ENCODE data around the gene SMIM36.
"Not testable (repeated sequence)": the region's sequence is repeated elsewhere in the genome, so short reads cannot be mapped to it uniquely, and the experiment has no call there.

Gene SMIM36

GRCh38 chr17:55500103-55500502 lies 11.1 kb downstream of the SMIM36 start:
- no peak for DNase-seq

DNA sequence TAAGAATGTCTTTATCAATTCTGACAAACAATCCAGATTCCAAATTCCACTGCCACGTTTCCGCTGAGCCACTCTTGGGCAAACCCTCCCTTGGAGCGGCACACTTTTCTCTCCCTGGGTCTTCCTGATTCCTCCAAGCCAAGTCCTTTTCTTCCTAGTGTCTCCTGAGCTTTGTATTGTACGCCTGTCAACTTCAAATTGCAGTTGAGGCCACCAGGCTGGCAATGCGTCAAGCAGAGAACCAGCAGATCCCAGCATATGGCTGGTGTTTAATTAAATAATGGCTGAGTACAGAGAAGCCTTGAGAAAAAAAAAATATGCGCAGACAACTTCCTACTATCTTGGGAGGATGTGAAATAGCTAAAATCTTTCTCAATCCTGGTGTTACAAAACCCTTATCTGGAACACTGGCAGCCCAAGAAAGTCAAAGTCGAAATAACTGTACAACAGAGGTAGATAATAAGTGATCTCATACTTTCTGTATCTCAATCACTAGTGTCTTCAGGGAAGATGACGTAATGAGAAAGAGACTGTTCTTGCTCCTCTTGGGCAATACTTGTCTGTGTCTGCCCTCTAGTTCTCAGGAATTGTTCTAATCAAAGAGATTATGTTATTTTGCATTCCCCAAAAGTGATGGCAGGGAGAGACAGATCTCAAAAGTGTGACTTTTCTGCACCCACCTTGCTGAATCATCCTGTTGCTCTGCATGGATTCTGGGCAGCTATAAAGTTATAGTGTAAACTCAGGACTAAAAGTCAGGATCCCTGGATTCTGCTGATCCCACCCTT lies 15.0 kb downstream of the SMIM36 start:
- peak; percentile 22 for DNase-seq

DNA sequence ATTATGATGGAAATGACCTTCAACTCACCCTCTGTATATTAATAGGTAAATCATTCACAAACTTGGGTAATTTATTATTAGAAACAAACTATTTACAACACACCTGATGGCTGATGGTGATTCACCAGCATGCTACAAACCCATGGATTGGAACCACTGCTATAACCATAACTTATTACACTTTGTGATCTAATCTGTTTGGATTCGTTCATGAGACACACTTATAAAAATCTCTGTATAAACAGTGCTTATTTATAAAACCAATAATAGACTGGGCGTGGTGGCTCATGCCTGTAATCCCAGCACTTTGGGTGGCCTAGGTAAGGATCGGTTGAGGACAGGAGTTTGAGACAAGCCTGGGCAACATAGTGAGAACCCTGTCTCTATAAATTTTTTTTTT lies 16.0 kb downstream of the SMIM36 start:
- no peak for DNase-seq

DNA sequence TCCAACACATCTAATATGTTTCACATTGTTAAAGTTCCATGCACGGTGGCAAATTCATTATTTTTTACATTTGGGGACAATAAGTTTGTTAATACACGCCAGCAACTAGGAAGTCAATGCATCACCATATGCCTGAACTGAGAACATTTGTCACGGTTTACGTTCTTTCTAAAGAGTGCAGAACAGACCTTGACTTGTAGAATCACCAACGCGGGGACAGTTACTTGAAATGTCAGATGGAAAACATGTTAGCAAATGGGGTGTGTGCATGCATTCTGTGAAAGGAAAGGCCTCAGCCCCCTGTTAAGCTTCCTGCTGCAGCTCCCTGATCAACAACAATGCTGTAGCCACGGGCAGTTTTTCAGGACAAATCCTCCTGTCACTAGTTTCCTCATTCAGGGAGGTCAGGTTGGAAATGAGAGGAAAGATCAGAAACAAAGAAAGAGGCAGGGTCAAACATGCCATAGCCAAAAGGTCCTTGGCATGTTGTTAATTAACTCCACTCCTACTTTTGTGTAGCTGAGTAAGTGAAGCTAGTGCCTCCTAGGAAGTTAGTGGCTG lies 18.4 kb downstream of the SMIM36 start:
- no peak for DNase-seq

GRCh38 chr17:55490376-55490775 lies 20.9 kb downstream of the SMIM36 start:
- DNase-seq: no peak

DNA sequence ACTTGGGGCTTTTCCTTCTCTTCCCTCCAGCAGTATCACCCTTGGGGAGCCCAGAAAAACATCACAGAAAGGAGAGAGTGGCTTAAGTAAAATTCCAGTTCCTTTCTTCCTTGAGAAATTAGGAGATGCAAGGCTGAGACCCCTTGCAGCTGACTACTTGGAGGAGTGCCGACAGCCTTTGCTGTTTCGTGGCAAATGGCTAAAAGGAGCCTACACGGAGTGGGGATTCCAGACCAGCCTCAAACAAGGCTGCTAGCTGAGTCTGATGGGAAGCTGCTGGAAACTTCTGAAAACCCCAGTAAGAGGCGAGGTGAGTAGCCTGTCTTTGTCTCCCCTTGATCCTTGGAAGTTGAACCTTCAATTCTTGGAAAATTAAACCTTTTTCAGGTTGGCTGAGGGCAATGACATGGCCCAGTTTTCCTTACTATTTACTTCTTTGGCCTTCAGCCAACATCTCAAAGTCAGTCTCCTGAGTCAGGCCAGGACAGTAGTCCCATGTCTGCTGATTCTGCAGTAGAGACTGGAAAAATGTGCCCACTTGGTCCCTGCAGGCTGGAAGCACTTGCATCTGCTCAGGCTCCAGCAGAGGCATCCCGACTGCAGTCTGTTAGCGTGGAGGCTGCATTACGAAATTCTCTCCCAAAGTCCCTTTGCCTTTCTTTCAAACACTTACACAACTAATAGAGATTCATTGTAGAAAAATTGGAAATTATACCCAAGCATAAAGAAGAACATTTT lies 23.4 kb downstream of the SMIM36 start:
- DNase-seq: no peak

DNA sequence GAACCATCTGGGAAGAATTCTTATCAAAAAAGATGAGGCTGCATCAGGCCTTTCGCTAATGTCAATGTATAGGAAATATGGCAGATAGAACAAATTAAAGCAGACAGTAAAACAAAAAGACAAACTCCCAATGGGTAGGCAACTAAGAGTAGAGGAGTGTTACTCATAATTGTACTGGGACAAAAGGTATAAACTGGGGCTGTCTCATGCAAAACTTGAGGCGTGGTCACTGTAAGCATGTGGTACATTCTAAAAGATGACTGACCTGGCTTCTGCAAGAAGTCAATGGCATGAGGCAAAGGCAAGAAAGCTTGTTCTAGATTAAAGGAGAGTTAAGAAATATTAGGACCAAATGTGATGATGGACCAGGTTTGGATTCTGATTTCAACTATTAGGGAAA lies 26.7 kb downstream of the SMIM36 start:
- no peak for DNase-seq

GRCh38 chr17:55482591-55483389 lies 28.5 kb downstream of the SMIM36 start:
- peak; percentile 75 for DNase-seq

- DNase-seq: no peak
These were observed 30.5 kb downstream of the SMIM36 start for GRCh38 chr17:55480631-55481315.

GRCh38 chr17:55479903-55480302 lies 31.3 kb downstream of the SMIM36 start:
- no peak for DNase-seq

DNA sequence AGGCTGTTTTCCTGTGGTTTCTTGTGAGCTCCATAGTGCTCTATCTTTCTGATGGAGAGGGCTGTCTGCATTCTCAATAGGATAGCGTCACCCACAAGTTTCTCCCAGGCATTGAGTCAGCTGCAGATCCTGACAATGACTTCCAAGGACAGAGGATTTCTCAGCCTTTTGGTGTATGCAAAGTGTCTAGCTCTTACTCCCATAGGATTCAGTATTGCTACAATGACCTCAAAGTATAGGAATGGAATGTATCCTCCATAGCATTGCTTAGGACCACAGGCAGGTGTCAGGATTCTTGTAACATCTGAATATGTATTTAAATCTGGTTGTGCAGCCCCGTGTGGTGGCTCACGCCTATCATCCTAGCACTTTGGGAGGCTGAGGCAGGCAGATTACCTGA lies 32.3 kb downstream of the SMIM36 start:
- DNase-seq: no peak

DNA sequence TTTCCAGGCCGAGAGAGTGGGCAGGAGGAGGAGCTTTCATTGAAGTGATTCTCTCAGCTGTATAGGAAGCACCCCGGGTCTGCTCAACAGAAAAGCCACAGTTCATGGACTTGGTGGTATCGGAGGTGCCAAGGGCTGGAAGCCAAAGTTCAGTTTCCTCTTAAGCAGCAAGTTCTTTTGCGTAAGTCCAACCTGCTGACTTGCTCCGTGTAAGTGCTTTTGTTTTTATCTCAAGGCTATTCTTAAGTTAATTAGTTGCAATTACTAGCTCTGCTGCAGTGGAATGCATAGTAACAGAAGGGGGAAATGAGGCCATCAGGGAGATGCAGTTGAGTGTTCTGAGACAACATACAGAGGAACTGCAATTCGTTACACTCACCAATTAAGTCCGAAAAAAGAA lies 44.6 kb downstream of the SMIM36 start:
- no peak for DNase-seq

- DNase-seq: not testable (repeated sequence)
These were observed 45.5 kb downstream of the SMIM36 start for GRCh38 chr17:55465771-55466170.

GRCh38 chr17:55463600-55463999 lies 47.7 kb downstream of the SMIM36 start:
- no peak for DNase-seq

- DNase-seq: no peak
These were observed 48.5 kb downstream of the SMIM36 start for GRCh38 chr17:55462711-55463110.

DNA sequence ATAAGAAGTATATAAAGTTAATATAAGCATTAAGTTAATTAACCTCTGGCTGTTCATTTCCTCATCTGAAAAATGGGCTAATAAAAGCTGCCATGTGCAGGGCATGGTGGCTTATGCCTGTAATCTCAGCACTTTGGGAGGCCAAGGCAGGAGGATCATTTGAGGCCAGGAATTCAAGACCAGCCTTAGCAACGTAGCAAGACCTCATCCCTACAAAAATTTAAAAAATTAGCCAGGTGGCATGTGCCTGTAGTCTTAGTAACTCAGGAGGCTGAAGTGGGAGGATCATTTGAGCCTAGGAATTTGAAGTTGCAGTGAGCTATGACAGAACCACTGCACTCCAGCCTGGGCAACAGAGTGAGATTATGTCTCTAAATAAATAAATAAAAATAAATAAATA lies 49.0 kb downstream of the SMIM36 start:
- DNase-seq: no peak

DNA sequence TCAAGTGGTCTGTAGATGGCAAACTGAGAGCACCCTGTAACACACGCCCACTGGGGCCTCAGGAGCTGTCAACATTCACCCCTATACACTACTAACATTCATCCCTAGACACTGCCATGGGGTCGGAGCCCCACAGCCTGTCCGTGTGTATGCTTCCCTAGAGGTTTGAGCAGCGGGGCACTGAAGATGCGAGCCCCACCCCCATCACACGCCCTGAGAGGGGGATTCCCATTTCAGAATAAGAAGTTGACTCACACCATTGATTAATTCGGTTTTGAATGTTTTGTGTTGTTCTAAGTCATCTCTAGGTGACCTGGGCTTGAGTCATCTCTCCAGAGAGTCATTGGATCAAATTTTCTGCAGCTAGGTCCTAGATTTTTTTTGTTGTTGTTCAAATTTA lies 52.3 kb downstream of the SMIM36 start:
- DNase-seq: no peak

DNA sequence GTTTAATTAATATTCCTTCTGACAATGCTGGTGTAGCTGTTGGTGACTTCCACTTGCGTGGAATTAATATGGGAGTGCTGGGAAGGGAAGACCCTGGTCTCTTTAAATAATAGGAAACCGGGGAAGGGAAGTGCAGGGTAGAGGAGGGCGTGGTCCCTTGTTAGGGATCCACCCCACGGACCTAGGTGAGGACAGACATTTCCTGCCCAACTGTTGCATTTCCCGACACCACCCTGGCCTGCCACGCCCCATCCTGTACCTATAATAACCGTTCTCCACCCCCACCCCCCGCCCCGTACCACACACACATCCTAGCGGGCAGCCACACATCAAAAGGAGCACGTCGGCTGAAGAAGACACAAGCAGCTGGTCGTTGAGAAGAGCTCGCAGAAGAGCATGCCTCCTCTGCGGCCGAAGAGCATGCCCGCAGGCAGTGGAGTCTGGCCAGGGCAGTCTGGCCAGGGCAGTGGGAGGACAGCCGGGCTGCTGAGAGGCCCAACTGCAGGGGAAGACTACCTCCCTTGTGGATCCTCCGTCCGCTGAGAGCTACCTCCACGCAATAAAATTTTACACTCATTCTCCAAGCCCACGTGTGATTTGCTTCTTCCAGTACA lies 52.9 kb downstream of the SMIM36 start:
- no peak for DNase-seq

GRCh38 chr17:55456307-55457240 lies 54.7 kb downstream of the SMIM36 start:
- DNase-seq: no peak

DNA sequence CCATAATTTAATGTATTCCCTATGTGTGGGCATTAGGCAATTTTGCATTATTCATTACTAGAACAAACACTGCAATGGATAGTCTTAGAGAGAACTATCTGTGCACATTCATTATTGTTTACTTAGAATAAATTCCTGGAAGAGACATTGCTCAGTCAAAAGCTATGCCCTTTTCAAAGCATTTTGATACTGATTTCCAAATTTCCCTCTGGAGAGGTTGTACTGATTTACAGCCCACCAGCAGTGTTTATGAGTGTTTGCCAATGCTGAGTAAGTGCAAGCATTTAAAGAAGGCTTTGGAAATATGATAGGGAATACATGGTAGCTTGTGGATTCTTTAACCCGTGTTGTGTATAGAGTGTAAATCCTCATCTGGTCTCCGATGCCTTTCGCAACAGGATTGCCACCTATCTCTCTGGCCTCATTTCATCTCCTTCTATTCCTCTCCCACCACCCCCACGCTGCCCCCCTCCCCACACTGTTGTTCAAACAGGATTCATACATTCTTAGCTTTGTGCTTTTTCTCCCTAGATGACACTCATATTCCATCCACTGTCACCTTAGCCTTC lies 56.3 kb downstream of the SMIM36 start:
- DNase-seq: no peak
